HepG2 (cell line): ENCODE data around the gene TMEM167A. TPM values are rescaled to one million over a fixed set of nuclear protein-coding genes. Genes with fewer than 3 reads are reported as not detected.
A peak's percentile ranks its signal among the peaks of the same experiment; 100 is the strongest.

Experiments used
- ATAC-seq: fragments of 200-7000 bp; cut with Tn5 transposase; 3 replicates; pipeline ENCODE4 v1.9.1; 2020; ENCODE audit warnings: mild to moderate bottlenecking, moderate library complexity
- BruUV-seq: library from RNA; stranded (reverse); fragments of 400-500 nt; replicated peaks from 2 replicates; lab custom pipeline; 2021; lab: Mats Ljungman, UMichigan
- CTCF ChIA-PET: fragments of 300-600 bp; formaldehyde crosslinking; extraction: SDS; loops from one replicate; lab custom pipeline; 2021; ENCODE audit warnings: low total read pairs, inconsistent platforms, low intra/inter-chr PET ratio; lab: Yijun Ruan, JAX
- POLR2A ChIA-PET: fragments of 350-600 bp; sonication (Branson Sonifier 250); formaldehyde crosslinking; loops from one replicate; lab custom pipeline; 2020; ENCODE audit warnings: antibody characterized with exemption, inconsistent platforms; lab: Yijun Ruan, JAX
- DNase-seq: peaks from one replicate; pipeline ENCODE4 v3.0.0-alpha.2; 2015; ENCODE audit warnings: low spot score
- FAIRE-seq: peaks from 3 replicates; lab custom pipeline; 2011; peaks lifted over from hg19 to GRCh38; lab: Jason Lieb, UNC
- H2AFZ ChIP-seq: one replicate; pipeline ENCODE4 v1.6.1; 2011; ENCODE audit warnings: low read length, inconsistent platforms
- H3K27ac ChIP-seq: fragments of 300-600 bp; 3 replicates; pipeline ENCODE4 v1.8.0; 2011; ENCODE audit warnings: mixed run types, mild to moderate bottlenecking, mixed read lengths, low read length, inconsistent platforms; ENCODE audit not compliant: insufficient read depth; ENCODE audit errors: extremely low read length
- H3K27me3 ChIP-seq, 2 experiments: fragments of 200-600 bp in 1 of 2; 2 replicates in 1 of 2; 3 replicates in 1 of 2; pipeline versions ENCODE4 v1.6.0 to v1.8.0; 2011; ENCODE audit warnings: low read length in 2 of 2, mild to moderate bottlenecking in 2 of 2, moderate library complexity in 2 of 2, inconsistent platforms in 1 of 2; ENCODE audit not compliant: insufficient read depth in 2 of 2, control insufficient read depth in 1 of 2
- H3K36me3 ChIP-seq, 2 experiments: fragments of 200-600 bp in 1 of 2; replicated peaks in 1 of 2; 2 replicates in 1 of 2; 3 replicates in 1 of 2; pipeline versions ENCODE4 v1.5.1 to v1.8.0; 2011; ENCODE audit warnings: low read length in 2 of 2, inconsistent platforms in 1 of 2; ENCODE audit not compliant: insufficient read depth in 2 of 2, control insufficient read depth in 1 of 2
- H3K4me1 ChIP-seq: 2 replicates; pipeline ENCODE4 v1.5.1; 2012; ENCODE audit warnings: low read length, inconsistent platforms; ENCODE audit not compliant: insufficient read depth
- H3K4me2 ChIP-seq: 2 replicates; pipeline ENCODE4 v1.6.0; 2011; ENCODE audit warnings: low read depth, low read length, inconsistent platforms
- H3K4me3 ChIP-seq, 3 experiments: fragments of 200-600 bp in 1 of 3; sonication (generic), shearing (Covaris generic) in 1 of 3; replicated peaks in 1 of 3; 2 replicates each; pipeline ENCODE4 v1.5.1; 2011 to 2016; ENCODE audit warnings: low read length in 3 of 3, inconsistent platforms in 2 of 3, low read depth in 2 of 3, mild to moderate bottlenecking in 2 of 3, control low read depth in 1 of 3, mixed read lengths in 1 of 3; ENCODE audit not compliant: insufficient read depth in 1 of 3
- H3K79me2 ChIP-seq: one replicate; pipeline ENCODE4 v1.6.1; 2011; ENCODE audit warnings: low read length, inconsistent platforms; ENCODE audit not compliant: insufficient read depth
- H3K9ac ChIP-seq: 2 replicates; pipeline ENCODE4 v1.6.0; 2011; ENCODE audit warnings: mild to moderate bottlenecking, low read depth, low read length, inconsistent platforms; ENCODE audit not compliant: insufficient read depth
- H3K9me3 ChIP-seq: 2 replicates; pipeline ENCODE4 v1.5.1; 2012; ENCODE audit warnings: mild to moderate bottlenecking, low read length
- H4K20me1 ChIP-seq: 2 replicates; pipeline ENCODE4 v1.6.0; 2011; ENCODE audit warnings: inconsistent platforms, mild to moderate bottlenecking, low read length, moderate library complexity; ENCODE audit not compliant: insufficient read depth
- BRCA1 ChIP-seq: sonication (generic); formaldehyde crosslinking; IDR thresholded peaks from 2 replicates; pipeline ENCODE4 v1.4.0; 2020; ENCODE audit warnings: missing genetic modification reagents
- CEBPB ChIP-seq: IDR thresholded peaks from 2 replicates; pipeline ENCODE4 v1.6.1; 2011; ENCODE audit warnings: low read depth, low read length, improper control_type of control experiment, borderline replicate concordance
- CEBPG ChIP-seq: IDR thresholded peaks from 2 replicates; pipeline ENCODE4 v1.6.1; 2016
- GZF1 ChIP-seq: sonication (generic); formaldehyde crosslinking; IDR thresholded peaks from 2 replicates; pipeline ENCODE4 v1.5.1; 2020; ENCODE audit warnings: mild to moderate bottlenecking, missing genetic modification reagents
- MEF2D ChIP-seq: sonication (generic); formaldehyde crosslinking; IDR thresholded peaks from 2 replicates; pipeline ENCODE4 v1.5.1; 2020; ENCODE audit warnings: mild to moderate bottlenecking, missing genetic modification reagents
- NR2F6 ChIP-seq, 2 experiments: IDR thresholded peaks; 2 replicates each; pipeline ENCODE4 v1.6.1; 2016; ENCODE audit warnings: antibody characterized with exemption in 1 of 2, mild to moderate bottlenecking in 1 of 2
- PRDM15 ChIP-seq: sonication (generic); formaldehyde crosslinking; IDR thresholded peaks from 2 replicates; pipeline ENCODE4 v1.4.0; 2020; ENCODE audit warnings: missing genetic modification reagents
- PTBP1 ChIP-seq: fragments of 200-400 bp; formaldehyde crosslinking; IDR thresholded peaks from 2 replicates; pipeline ENCODE4 v1.6.1; 2018; ENCODE audit warnings: low read length, low read depth; ENCODE audit not compliant: poor library complexity, severe bottlenecking
- SRY ChIP-seq: sonication (generic); formaldehyde crosslinking; IDR thresholded peaks from 2 replicates; pipeline ENCODE4 v1.8.0; 2022; ENCODE audit warnings: mild to moderate bottlenecking, missing genetic modification reagents
- ZNF644 ChIP-seq: IDR thresholded peaks from 2 replicates; pipeline ENCODE4 v1.6.1; 2016; ENCODE audit warnings: low read depth
- WGBS: methylation state at CpG from one replicate; pipeline ENCODE4 v1.1.6; 2017; ENCODE audit warnings: low lambda C conversion rate; 5-methylcytosine and 5-hydroxymethylcytosine counted together
- in situ Hi-C: cut with HindIII; loops from 2 replicates; pipeline ENCODE4 v1.10.0; 2017; ENCODE audit warnings: low pct_unique_long_range_greater_than_20kb; ENCODE audit not compliant: extremely low pct_ligation_motif_present
- intact Hi-C: fragments of 100-400 bp; cut with micrococcal nuclease; formaldehyde crosslinking; loops from one replicate; pipeline ENCODE4 v1.10.0; 2022; ENCODE audit not compliant: unreplicated experiment
- polyA plus RNA-seq, 8 experiments: library from polyadenylated mRNA; depleted of rRNA in 3 of 8; stranded (reverse) in 7 of 8; unstranded in 1 of 8; fragments of >200 nt; fragmentation: Illumina TruSeq in 4 of 8; extraction: Trizol in 4 of 8; gene quantifications; 2 replicates each; pipeline versions ENCODE4 v1.2.1 to v1.2.3, GENCODE V29; 2011 to 2016; ENCODE audit warnings: low read depth in 4 of 8, missing spikeins in 1 of 8, mixed read lengths in 1 of 8; ENCODE audit not compliant: insufficient read depth in 1 of 8
- total RNA-seq, 5 experiments: library from RNA; depleted of rRNA; stranded (reverse); fragments of >200 nt; fragmentation: Illumina TruSeq; extraction: Trizol; gene quantifications; 2 replicates each; pipeline ENCODE4 v1.2.3, GENCODE V29; 2016; ENCODE audit warnings: low read depth in 1 of 5
- TF ChIP-seq, protein P1 (sequence below): sonication (generic); formaldehyde crosslinking; IDR thresholded peaks from 2 replicates; pipeline ENCODE4 v1.4.0; 2020; ENCODE audit warnings: missing genetic modification reagents

Gene TMEM167A
- total and polyA plus RNA-seq, 2 of the 13 experiments (the other 11 are each of a cell fraction or from before 2014, with no cell fraction given) = 47.0 to 78.7 TPM

GRCh38 chr5:83066548-83067110, 10.6 kb downstream of the TMEM167A start:
- H3K9ac ChIP-seq = no peak overlapping the region
- no peaks in the 10 kb centered on the region for H3K9me3 ChIP-seq
- peaks cover 25% of the 10 kb centered on the region for H3K4me1 ChIP-seq
- TF ChIP-seq PRDM15 (CRISPR knock-in tag) = no peak
- TF ChIP-seq MEF2D (CRISPR knock-in tag) = no peak
- no peak for TF ChIP-seq SRY (CRISPR knock-in tag)
- TF ChIP-seq ZNF644 (CRISPR knock-in tag) = 0 out of 2 replicates have a peak, but pooled peaks have one; percentile 20
- TF ChIP-seq CEBPG (CRISPR knock-in tag) = peak; percentile 25; the same call in 1 of the 2 replicates
- TF ChIP-seq, protein P1, sequence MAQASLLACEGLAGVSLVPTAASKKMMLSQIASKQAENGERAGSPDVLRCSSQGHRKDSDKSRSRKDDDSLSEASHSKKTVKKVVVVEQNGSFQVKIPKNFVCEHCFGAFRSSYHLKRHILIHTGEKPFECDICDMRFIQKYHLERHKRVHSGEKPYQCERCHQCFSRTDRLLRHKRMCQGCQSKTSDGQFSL (CRISPR knock-in tag) = no peak
- no peak for TF ChIP-seq GZF1 (CRISPR knock-in tag)
- TF ChIP-seq CEBPB = peak; percentile 13; the same call in 1 of the 2 replicates
- TF ChIP-seq BRCA1 (CRISPR knock-in tag) = no peak
- TF ChIP-seq PTBP1 = no peak
- TF ChIP-seq NR2F6 (IDR thresholded peaks at IDR 0.05) = no peak
- TF ChIP-seq NR2F6 (CRISPR knock-in tag; IDR thresholded peaks at IDR 0.05) = 0 out of 2 replicates have a peak, but pooled peaks have one; percentile 21
- no TSS peak for BruUV-seq
- in situ Hi-C loops = no loop called here
- H4K20me1 ChIP-seq = peaks cover 15% of the 10 kb centered on the region
- H3K79me2 ChIP-seq = peaks cover 86% of the 10 kb centered on the region
- H3K27me3 ChIP-seq = no peaks in the 10 kb centered on the region
- no peak for ATAC-seq
- intact Hi-C loops = loop anchor here (10.0 kb wide), 1 partner anchor 408 kb away; the partner anchor contains the start of gene VCAN
- no peak overlapping the region for H3K4me2 ChIP-seq
- no peak overlapping the region for H3K27ac ChIP-seq
- no peak for DNase-seq
- WGBS = 100% methylated on average over 2 of the region's 3 CpGs
- peaks cover 1 to 19% of the 10 kb centered on the region in 2 experiments; a peak in 4 of 5 replicates for H3K36me3 ChIP-seq
- POLR2A ChIA-PET = no interaction called here
- no peak for FAIRE-seq
- no peak overlapping the region for H3K4me3 ChIP-seq
- CTCF ChIA-PET = no interaction called here
- H2AFZ ChIP-seq = no peak overlapping the region
